ENCODE measurements around the gene FAM81B.
"Not testable (repeated sequence)": the region's sequence is repeated elsewhere in the genome, so short reads cannot be mapped to it uniquely, and the experiment has no call there.

The FAM81B gene

GRCh38 chr5:95384485-95385213 is 6.5 kb upstream of the FAM81B start:
- Histone ChIP-seq H3K9ac (ENCODE audit: insufficient read length, low read depth) (no peak overlapping the region), H3K36me3 (ENCODE audit: insufficient read depth, insufficient read length, low read length) (no peaks in the 10 kb centered on the region), H3K4me1 (ENCODE audit: insufficient read depth, insufficient read length) (no peaks in the 10 kb centered on the region), H3K4me3 (ENCODE audit: insufficient read length, low read depth) (no peak overlapping the region), H3K27me3 (ENCODE audit: insufficient read depth, insufficient read length) (no peaks in the 10 kb centered on the region), H3K9me3 (ENCODE audit: insufficient read depth, low read length) (peaks cover 18% of the 10 kb centered on the region; the same call in 1 of the 2 replicates)
- DNase-seq (ENCODE audit: low read depth, low spot score): no peak
- TF ChIP-seq ZNF274 (IDR thresholded peaks at IDR 0.05; ENCODE audit: low read depth, low read length) (no peak), SUZ12 (IDR thresholded peaks at IDR 0.05; ENCODE audit: extremely low read depth, insufficient read depth, insufficient read length) (no peak), YY1 (IDR thresholded peaks at IDR 0.05; ENCODE audit: insufficient read depth, insufficient read length) (no peak)

- no peaks in the 10 kb centered on the region for H3K27me3 ChIP-seq (ENCODE audit: insufficient read depth, insufficient read length)
Measured at GRCh38 chr5:95385334-95385733, 5.8 kb upstream of the FAM81B start.

GRCh38 chr5:95391965-95392364 is 799 bp downstream of the FAM81B start:
- DNase-seq (ENCODE audit: low read depth, low spot score); H3K9ac ChIP-seq (ENCODE audit: insufficient read length, low read depth); H3K4me3 ChIP-seq (ENCODE audit: insufficient read length, low read depth); H3K27me3 ChIP-seq (ENCODE audit: insufficient read depth, insufficient read length); H3K36me3 ChIP-seq (ENCODE audit: insufficient read depth, insufficient read length, low read length); H3K9me3 ChIP-seq (ENCODE audit: insufficient read depth, low read length); H3K4me1 ChIP-seq (ENCODE audit: insufficient read depth, insufficient read length): not testable (repeated sequence)

More at GRCh38 chr5:95385334-95385733, 5.8 kb upstream of the FAM81B start:
- DNase-seq (ENCODE audit: low read depth, low spot score): no peak
- Histone ChIP-seq H3K9ac (ENCODE audit: insufficient read length, low read depth) (no peak overlapping the region), H3K4me3 (ENCODE audit: insufficient read length, low read depth) (no peak overlapping the region), H3K9me3 (ENCODE audit: insufficient read depth, low read length) (peaks cover 11% of the 10 kb centered on the region; the same call in 1 of the 2 replicates), H3K4me1 (ENCODE audit: insufficient read depth, insufficient read length) (no peaks in the 10 kb centered on the region), H3K36me3 (ENCODE audit: insufficient read depth, insufficient read length, low read length) (no peaks in the 10 kb centered on the region)
- TF ChIP-seq ZNF274 (IDR thresholded peaks at IDR 0.05; ENCODE audit: low read depth, low read length) (no peak), YY1 (IDR thresholded peaks at IDR 0.05; ENCODE audit: insufficient read depth, insufficient read length) (no peak), SUZ12 (IDR thresholded peaks at IDR 0.05; ENCODE audit: extremely low read depth, insufficient read depth, insufficient read length) (no peak)

- no peak overlapping the region for H3K9ac ChIP-seq (ENCODE audit: insufficient read length, low read depth)
- no peak overlapping the region for H3K4me3 ChIP-seq (ENCODE audit: insufficient read length, low read depth)
- H3K9me3 ChIP-seq (ENCODE audit: insufficient read depth, low read length): no peaks in the 10 kb centered on the region
- H3K27me3 ChIP-seq (ENCODE audit: insufficient read depth, insufficient read length): no peaks in the 10 kb centered on the region
- TF ChIP-seq SUZ12 (IDR thresholded peaks at IDR 0.05; ENCODE audit: extremely low read depth, insufficient read depth, insufficient read length) (no peak), ZNF274 (IDR thresholded peaks at IDR 0.05; ENCODE audit: low read depth, low read length) (no peak), YY1 (IDR thresholded peaks at IDR 0.05; ENCODE audit: insufficient read depth, insufficient read length) (no peak)
- no peaks in the 10 kb centered on the region for H3K36me3 ChIP-seq (ENCODE audit: insufficient read depth, insufficient read length, low read length)
- no peaks in the 10 kb centered on the region for H3K4me1 ChIP-seq (ENCODE audit: insufficient read depth, insufficient read length)
- peak; percentile 50 for DNase-seq (ENCODE audit: low read depth, low spot score)
Measured at GRCh38 chr5:95392593-95393182, 1.5 kb downstream of the FAM81B start.

DNA sequence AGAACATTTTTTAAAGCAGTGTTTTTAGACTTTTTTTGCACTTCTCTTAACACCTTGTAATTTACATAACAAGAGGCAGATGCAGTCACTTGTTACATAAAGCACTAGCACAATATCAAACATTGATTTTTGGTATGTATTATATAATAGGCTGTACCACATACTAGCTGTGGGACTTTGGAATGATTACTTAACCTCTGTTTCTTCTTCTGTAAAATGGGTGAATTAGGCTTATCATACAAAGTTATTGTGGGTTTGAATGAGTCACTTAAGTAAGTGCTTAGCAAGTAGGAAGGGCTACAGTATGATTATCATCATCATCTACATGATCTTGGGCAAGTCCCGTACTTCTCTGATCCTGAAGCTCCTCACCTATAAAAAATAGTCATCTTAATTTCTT is 2.1 kb downstream of the FAM81B start:
- no peak for TF ChIP-seq YY1 (IDR thresholded peaks at IDR 0.05; ENCODE audit: insufficient read depth, insufficient read length)
- TF ChIP-seq SUZ12 (IDR thresholded peaks at IDR 0.05; ENCODE audit: extremely low read depth, insufficient read depth, insufficient read length): no peak
- no peak for TF ChIP-seq ZNF274 (IDR thresholded peaks at IDR 0.05; ENCODE audit: low read depth, low read length)
- Histone ChIP-seq H3K4me3 (ENCODE audit: insufficient read length, low read depth) (no peak overlapping the region), H3K4me1 (ENCODE audit: insufficient read depth, insufficient read length) (no peaks in the 10 kb centered on the region), H3K36me3 (ENCODE audit: insufficient read depth, insufficient read length, low read length) (no peaks in the 10 kb centered on the region), H3K9me3 (ENCODE audit: insufficient read depth, low read length) (no peaks in the 10 kb centered on the region), H3K9ac (ENCODE audit: insufficient read length, low read depth) (no peak overlapping the region), H3K27me3 (ENCODE audit: insufficient read depth, insufficient read length) (no peaks in the 10 kb centered on the region)
- DNase-seq (ENCODE audit: low read depth, low spot score): no peak

DNA sequence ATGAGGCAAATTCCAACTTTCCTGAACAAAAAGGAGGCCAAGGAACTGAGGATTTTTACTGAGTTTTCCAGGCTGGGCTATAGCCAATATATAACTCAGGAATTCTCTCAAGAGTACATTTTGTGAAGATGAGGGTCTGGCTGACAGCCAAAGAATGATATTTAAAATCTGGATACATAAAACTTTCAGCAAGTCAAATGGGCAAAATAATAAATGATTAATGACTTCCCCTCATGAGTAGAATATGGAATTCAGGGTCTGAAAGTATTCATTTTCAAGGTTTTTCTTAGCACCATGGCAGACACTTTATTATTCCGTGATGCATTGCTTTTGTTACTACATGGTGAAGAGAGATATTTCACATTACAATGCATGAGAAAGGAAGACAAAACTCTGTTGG is 7.8 kb downstream of the FAM81B start:
- Histone ChIP-seq H3K9ac (ENCODE audit: insufficient read length, low read depth) (no peak overlapping the region), H3K9me3 (ENCODE audit: insufficient read depth, low read length) (no peaks in the 10 kb centered on the region), H3K36me3 (ENCODE audit: insufficient read depth, insufficient read length, low read length) (no peaks in the 10 kb centered on the region), H3K4me1 (ENCODE audit: insufficient read depth, insufficient read length) (no peaks in the 10 kb centered on the region), H3K4me3 (ENCODE audit: insufficient read length, low read depth) (no peak overlapping the region), H3K27me3 (ENCODE audit: insufficient read depth, insufficient read length) (no peaks in the 10 kb centered on the region)
- TF ChIP-seq SUZ12 (IDR thresholded peaks at IDR 0.05; ENCODE audit: extremely low read depth, insufficient read depth, insufficient read length) (no peak), YY1 (IDR thresholded peaks at IDR 0.05; ENCODE audit: insufficient read depth, insufficient read length) (no peak), ZNF274 (IDR thresholded peaks at IDR 0.05; ENCODE audit: low read depth, low read length) (no peak)
- DNase-seq (ENCODE audit: low read depth, low spot score): no peak

GRCh38 chr5:95401626-95402025 is 10.5 kb downstream of the FAM81B start:
- H3K36me3 ChIP-seq (ENCODE audit: insufficient read depth, insufficient read length, low read length): no peaks in the 10 kb centered on the region
- H3K9me3 ChIP-seq (ENCODE audit: insufficient read depth, low read length): no peaks in the 10 kb centered on the region
- TF ChIP-seq YY1 (IDR thresholded peaks at IDR 0.05; ENCODE audit: insufficient read depth, insufficient read length) (no peak), SUZ12 (IDR thresholded peaks at IDR 0.05; ENCODE audit: extremely low read depth, insufficient read depth, insufficient read length) (no peak), ZNF274 (IDR thresholded peaks at IDR 0.05; ENCODE audit: low read depth, low read length) (no peak)
- H3K27me3 ChIP-seq (ENCODE audit: insufficient read depth, insufficient read length): no peaks in the 10 kb centered on the region
- H3K4me1 ChIP-seq (ENCODE audit: insufficient read depth, insufficient read length): no peaks in the 10 kb centered on the region
- H3K4me3 ChIP-seq (ENCODE audit: insufficient read length, low read depth): no peak overlapping the region
- DNase-seq (ENCODE audit: low read depth, low spot score): no peak
- no peak overlapping the region for H3K9ac ChIP-seq (ENCODE audit: insufficient read length, low read depth)

Measured in NT2/D1 (cell line).